ENCODE data around the gene HAND1. TPM values are rescaled to one million over a fixed set of nuclear protein-coding genes. Genes with fewer than 3 reads are reported as not detected.

Gene HAND1
- total RNA-seq, 4 donors from 2014 or later, result 6.7 to 8.0 (median 7.4) TPM

- no peaks in the 10 kb centered on the region for H3K36me3 ChIP-seq
- TF ChIP-seq POLR2A (IDR thresholded peaks at IDR 0.05) (no peak), POLR2AphosphoS5 (IDR thresholded peaks at IDR 0.05) (no peak), EP300 (IDR thresholded peaks at IDR 0.05; ENCODE audit: low read depth) (no peak), CTCF (IDR thresholded peaks at IDR 0.05) (no peak)
- H3K27ac ChIP-seq, result no peak overlapping the region
- no peaks in the 10 kb centered on the region for H3K9me3 ChIP-seq
- H3K4me3 ChIP-seq, result no peak overlapping the region
- peaks cover 80% of the 10 kb centered on the region for H3K27me3 ChIP-seq
- 70 to 96% methylated on average over 5 to 29 of the region's 29 CpGs for WGBS, 2 donors (ENCODE audit: low coverage in 1 of 2)
- no peaks in the 10 kb centered on the region for H3K4me1 ChIP-seq
- no peak for DNase-seq
- in situ Hi-C loops (cut with MboI; ENCODE audit: low pct_ligation_motif_present in 1 of 4, low pct_unique_long_range_greater_than_20kb in 1 of 4, low sequenced_read_pairs in 3 of 4) (no loop called here), intact Hi-C loops (cut with DNase I; ENCODE audit: low total_unique reads) (no loop called here)
These were observed 15.2 kb upstream of the HAND1 start for GRCh38 chr5:154493274-154493673.

GRCh38 chr5:154491941-154492340 is 13.9 kb upstream of the HAND1 start:
- H3K36me3 ChIP-seq, result no peaks in the 10 kb centered on the region
- no peak overlapping the region for H3K27ac ChIP-seq
- intact Hi-C loops (cut with DNase I; ENCODE audit: low total_unique reads) (no loop called here), in situ Hi-C loops (cut with MboI; ENCODE audit: low pct_ligation_motif_present in 1 of 4, low pct_unique_long_range_greater_than_20kb in 1 of 4, low sequenced_read_pairs in 3 of 4) (no loop called here)
- DNase-seq, result no peak
- no peaks in the 10 kb centered on the region for H3K4me1 ChIP-seq
- TF ChIP-seq POLR2A (IDR thresholded peaks at IDR 0.05) (no peak), POLR2AphosphoS5 (IDR thresholded peaks at IDR 0.05) (no peak), EP300 (IDR thresholded peaks at IDR 0.05; ENCODE audit: low read depth) (no peak), CTCF (IDR thresholded peaks at IDR 0.05) (no peak)
- peaks cover 88% of the 10 kb centered on the region for H3K27me3 ChIP-seq
- WGBS, 2 donors (ENCODE audit: low coverage in 1 of 2), result 40 to 54% methylated on average over 2 of the region's 2 CpGs
- H3K9me3 ChIP-seq, result no peaks in the 10 kb centered on the region
- no peak overlapping the region for H3K4me3 ChIP-seq

- no peak for TF ChIP-seq POLR2AphosphoS5 (IDR thresholded peaks at IDR 0.05)
- TF ChIP-seq POLR2A (IDR thresholded peaks at IDR 0.05), result no peak
- no peak for TF ChIP-seq CTCF (IDR thresholded peaks at IDR 0.05)
- TF ChIP-seq EP300 (IDR thresholded peaks at IDR 0.05; ENCODE audit: low read depth), result no peak
- peaks cover 8 to 29% (median 11%) of the 10 kb centered on the region in 4 donors for H3K4me1 ChIP-seq
- in situ Hi-C loops (cut with MboI; ENCODE audit: low pct_ligation_motif_present in 1 of 4, low pct_unique_long_range_greater_than_20kb in 1 of 4, low sequenced_read_pairs in 3 of 4), result no loop called here
- H3K27me3 ChIP-seq, result peaks cover 92% of the 10 kb centered on the region
- no peak overlapping the region for H3K4me3 ChIP-seq
- intact Hi-C loops (cut with DNase I; ENCODE audit: low total_unique reads), result no loop called here
- H3K27ac ChIP-seq, result peak overlapping the region in 1 of 4 donors; percentile 91
- H3K36me3 ChIP-seq, result no peaks in the 10 kb centered on the region
- DNase-seq, result no peak
- WGBS, 2 donors (ENCODE audit: low coverage in 1 of 2), result 22 to 33% methylated on average over 1 to 2 of the region's 2 CpGs
- H3K9me3 ChIP-seq, result no peaks in the 10 kb centered on the region
These were observed 9.5 kb upstream of the HAND1 start for GRCh38 chr5:154487541-154487940.

- Histone ChIP-seq H3K9me3 (no peaks in the 10 kb centered on the region), H3K36me3 (no peaks in the 10 kb centered on the region), H3K4me3 (no peak overlapping the region), H3K27ac (peak overlapping the region in 3 of 4 donors; percentile 30 to 91 (median 67)), H3K4me1 (peaks cover 8 to 31% (median 13%) of the 10 kb centered on the region in 4 donors), H3K27me3 (peaks cover 98% of the 10 kb centered on the region)
- TF ChIP-seq POLR2AphosphoS5 (IDR thresholded peaks at IDR 0.05) (peak in 2 of 3 donors; percentile 63 to 67), POLR2A (IDR thresholded peaks at IDR 0.05) (no peak)
- intact Hi-C loops (cut with DNase I; ENCODE audit: low total_unique reads) (no loop called here), in situ Hi-C loops (cut with MboI; ENCODE audit: low pct_ligation_motif_present in 1 of 4, low pct_unique_long_range_greater_than_20kb in 1 of 4, low sequenced_read_pairs in 3 of 4) (no loop called here)
- WGBS, 2 donors (ENCODE audit: low coverage in 1 of 2), result 0 to 38% methylated on average over 4 of the region's 4 CpGs
- no peak for DNase-seq
These were observed 8.4 kb upstream of the HAND1 start for GRCh38 chr5:154486427-154486866.

Measured in transverse colon (tissue), 4 donors.